ENCODE data around the gene NKX6-1.

The NKX6-1 gene

DNA sequence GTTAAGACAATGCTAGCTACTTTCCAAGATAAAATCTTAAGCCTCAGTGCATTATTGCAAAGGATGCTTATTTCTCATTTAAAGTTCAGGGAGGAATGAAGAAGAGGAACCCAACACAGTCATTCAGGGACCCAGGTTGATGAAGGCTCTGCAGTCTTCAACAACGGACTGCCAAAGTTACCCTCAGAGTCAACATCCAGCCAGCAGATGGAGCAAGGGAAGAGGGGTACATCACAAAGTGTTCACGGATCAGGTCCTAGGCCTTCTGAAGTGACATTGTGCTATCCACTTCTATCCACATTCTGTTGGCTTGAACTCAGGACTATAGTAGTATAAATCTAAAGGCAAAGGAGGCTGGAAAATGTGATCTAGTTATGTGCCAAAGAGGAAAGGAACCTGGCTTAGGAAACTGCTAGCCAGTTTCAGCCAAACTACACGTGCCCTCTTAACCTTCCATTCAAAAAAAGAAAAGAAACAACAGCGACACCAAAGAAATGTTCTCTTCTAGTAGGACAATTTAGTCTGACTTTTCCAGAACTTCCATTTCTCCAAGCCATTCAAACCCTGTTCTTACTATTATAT, 28.8 kb downstream of the NKX6-1 start:
- H3K4me3 ChIP-seq (ENCODE audit: low read depth, low read length): no peak overlapping the region
- TF ChIP-seq, protein P1, sequence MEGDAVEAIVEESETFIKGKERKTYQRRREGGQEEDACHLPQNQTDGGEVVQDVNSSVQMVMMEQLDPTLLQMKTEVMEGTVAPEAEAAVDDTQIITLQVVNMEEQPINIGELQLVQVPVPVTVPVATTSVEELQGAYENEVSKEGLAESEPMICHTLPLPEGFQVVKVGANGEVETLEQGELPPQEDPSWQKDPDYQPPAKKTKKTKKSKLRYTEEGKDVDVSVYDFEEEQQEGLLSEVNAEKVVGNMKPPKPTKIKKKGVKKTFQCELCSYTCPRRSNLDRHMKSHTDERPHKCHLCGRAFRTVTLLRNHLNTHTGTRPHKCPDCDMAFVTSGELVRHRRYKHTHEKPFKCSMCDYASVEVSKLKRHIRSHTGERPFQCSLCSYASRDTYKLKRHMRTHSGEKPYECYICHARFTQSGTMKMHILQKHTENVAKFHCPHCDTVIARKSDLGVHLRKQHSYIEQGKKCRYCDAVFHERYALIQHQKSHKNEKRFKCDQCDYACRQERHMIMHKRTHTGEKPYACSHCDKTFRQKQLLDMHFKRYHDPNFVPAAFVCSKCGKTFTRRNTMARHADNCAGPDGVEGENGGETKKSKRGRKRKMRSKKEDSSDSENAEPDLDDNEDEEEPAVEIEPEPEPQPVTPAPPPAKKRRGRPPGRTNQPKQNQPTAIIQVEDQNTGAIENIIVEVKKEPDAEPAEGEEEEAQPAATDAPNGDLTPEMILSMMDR (IDR thresholded peaks at IDR 0.05; ENCODE audit: insufficient read depth, low read depth, low read length, missing control alignments): peak; percentile 19
- DNase-seq (ENCODE audit: low read depth): peak; percentile 20

DNA sequence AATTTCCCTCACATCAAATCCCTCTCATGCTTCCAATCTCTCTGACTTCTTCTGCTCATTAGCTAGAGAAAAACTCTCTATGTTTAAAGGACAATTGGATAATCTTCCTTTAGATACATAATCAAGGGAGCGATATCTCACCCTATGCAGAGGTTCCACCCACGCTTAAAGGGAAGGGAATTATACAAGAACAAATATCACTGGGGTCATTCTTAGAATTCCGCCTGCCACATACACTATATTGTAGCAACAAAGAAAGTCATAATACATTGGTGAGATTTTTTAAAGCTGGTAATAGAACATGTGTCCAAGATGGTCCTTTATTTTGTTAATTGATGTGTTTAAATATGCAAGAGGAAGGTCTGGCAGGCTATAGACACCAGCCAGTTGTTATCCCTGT, 31.5 kb downstream of the NKX6-1 start:
- no peak overlapping the region for H3K4me3 ChIP-seq (ENCODE audit: low read depth, low read length)
- TF ChIP-seq, protein P1 (IDR thresholded peaks at IDR 0.05; ENCODE audit: insufficient read depth, low read depth, low read length, missing control alignments): no peak
- DNase-seq (ENCODE audit: low read depth): no peak

DNA sequence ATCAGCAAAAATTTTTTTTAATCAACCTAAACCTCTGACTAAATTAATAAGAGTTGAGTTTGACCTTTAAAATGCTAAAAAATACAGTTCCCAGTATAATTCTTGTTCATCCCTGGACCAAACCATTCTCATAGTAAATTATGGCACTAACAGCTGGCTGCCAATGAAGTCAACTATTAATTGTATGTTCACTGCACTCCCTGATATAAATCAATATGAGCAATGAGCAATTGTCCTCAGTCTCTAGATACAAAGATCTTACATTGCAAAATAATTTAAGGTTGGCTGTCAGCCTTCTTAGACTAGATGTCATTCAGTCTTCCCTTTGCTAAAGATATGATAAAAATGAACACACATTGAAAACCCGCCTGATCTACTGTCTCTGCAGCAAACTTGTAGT, 39.3 kb downstream of the NKX6-1 start:
- TF ChIP-seq, protein P1 (IDR thresholded peaks at IDR 0.05; ENCODE audit: insufficient read depth, low read depth, low read length, missing control alignments): no peak
- no peak for DNase-seq (ENCODE audit: low read depth)
- H3K4me3 ChIP-seq (ENCODE audit: low read depth, low read length): no peak overlapping the region

DNA sequence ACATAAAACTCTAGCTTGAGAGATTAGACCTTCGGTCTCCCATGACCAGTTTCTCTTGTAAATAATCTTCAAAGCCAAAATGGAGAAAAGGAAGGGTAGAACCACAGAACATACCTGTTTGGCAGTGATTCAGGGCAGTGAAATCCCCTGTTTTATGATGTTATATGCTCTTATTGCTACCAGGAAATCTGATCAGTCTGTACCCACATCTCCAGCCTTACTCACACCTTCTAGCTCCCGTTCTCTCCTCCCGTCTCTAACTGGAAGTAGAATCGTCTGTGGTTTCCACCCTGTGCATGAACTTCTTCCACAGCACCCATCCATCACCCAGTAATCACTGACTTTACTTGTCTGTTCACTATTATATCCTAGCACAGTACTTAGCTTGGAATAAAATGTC, 42.9 kb downstream of the NKX6-1 start:
- DNase-seq (ENCODE audit: low read depth): no peak
- TF ChIP-seq, protein P1 (IDR thresholded peaks at IDR 0.05; ENCODE audit: insufficient read depth, low read depth, low read length, missing control alignments): no peak
- H3K4me3 ChIP-seq (ENCODE audit: low read depth, low read length): no peak overlapping the region

DNA sequence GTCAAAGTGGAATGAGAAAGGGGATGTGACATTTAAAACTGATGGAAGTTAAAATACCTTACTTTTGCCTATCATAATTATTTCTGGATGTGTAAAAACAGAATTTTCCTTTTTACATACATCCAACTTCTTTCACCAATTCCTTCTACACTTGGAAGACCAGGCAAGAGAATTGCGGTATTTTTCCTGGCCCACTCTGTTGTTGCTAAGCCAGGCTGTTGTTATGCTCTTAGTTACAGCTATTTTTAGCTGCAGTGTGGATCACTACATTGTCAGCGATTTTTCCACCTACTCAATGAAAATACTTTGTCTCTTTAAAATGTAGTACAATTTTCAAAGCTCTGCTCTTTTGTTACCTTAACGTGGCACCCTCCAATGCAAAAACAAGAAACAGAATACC, 43.4 kb downstream of the NKX6-1 start:
- no peak overlapping the region for H3K4me3 ChIP-seq (ENCODE audit: low read depth, low read length)
- no peak for DNase-seq (ENCODE audit: low read depth)
- TF ChIP-seq, protein P1 (IDR thresholded peaks at IDR 0.05; ENCODE audit: insufficient read depth, low read depth, low read length, missing control alignments): no peak

DNA sequence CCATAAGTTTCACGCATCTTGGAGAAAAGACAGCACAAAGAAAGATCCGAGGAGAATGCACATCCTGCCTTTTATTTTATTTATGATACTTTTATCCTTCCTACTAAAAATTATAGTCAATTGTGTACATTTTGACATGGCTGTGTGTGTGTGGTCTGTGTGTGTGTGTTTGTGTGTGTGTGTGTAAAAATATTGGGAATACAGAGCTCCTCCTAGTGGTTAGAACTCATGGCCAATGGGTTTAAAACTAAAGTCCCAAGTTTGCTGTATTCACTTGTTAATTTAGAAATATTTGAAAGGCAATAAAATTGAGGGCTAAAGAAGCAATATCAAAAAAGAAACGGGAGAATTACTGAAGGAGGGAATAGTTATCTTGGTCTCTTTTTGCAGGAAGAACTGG, 47.5 kb downstream of the NKX6-1 start:
- H3K4me3 ChIP-seq (ENCODE audit: low read depth, low read length): no peak overlapping the region
- TF ChIP-seq, protein P1 (IDR thresholded peaks at IDR 0.05; ENCODE audit: insufficient read depth, low read depth, low read length, missing control alignments): peak; percentile 22
- DNase-seq (ENCODE audit: low read depth): peak; percentile 1

DNA sequence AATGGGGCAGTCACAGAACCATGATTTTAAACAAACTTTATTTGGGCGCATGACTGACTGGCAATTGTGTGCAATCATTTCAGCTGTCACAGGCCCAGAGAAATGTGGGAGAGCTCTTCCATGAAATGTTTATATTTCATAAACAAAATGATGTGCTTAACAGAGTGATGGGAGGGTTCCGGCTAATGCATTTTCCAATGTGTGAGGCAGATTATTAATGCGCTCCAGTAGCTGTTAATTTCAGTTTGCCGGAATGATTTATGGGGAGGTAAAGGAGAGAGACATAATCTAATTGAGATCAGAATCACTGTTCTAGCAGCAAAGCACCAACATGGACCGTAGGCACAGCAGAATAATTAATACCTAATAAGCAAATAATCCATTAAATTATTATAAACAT, 55.6 kb downstream of the NKX6-1 start:
- TF ChIP-seq, protein P1 (IDR thresholded peaks at IDR 0.05; ENCODE audit: insufficient read depth, low read depth, low read length, missing control alignments): no peak
- no peak overlapping the region for H3K4me3 ChIP-seq (ENCODE audit: low read depth, low read length)
- no peak for DNase-seq (ENCODE audit: low read depth)

Measured in GM12865 (cell line).